Measurements from ENCODE around the gene TP73. TPM values are rescaled to one million over a fixed set of nuclear protein-coding genes. Genes with fewer than 3 reads are reported as not detected.
A peak's percentile ranks its signal among the peaks of the same experiment; 100 is the strongest.

TP73 gene
- total and polyA plus RNA-seq, 11 donors: 0.01 to 0.53 (median 0.15) TPM; not detected in 6

DNA sequence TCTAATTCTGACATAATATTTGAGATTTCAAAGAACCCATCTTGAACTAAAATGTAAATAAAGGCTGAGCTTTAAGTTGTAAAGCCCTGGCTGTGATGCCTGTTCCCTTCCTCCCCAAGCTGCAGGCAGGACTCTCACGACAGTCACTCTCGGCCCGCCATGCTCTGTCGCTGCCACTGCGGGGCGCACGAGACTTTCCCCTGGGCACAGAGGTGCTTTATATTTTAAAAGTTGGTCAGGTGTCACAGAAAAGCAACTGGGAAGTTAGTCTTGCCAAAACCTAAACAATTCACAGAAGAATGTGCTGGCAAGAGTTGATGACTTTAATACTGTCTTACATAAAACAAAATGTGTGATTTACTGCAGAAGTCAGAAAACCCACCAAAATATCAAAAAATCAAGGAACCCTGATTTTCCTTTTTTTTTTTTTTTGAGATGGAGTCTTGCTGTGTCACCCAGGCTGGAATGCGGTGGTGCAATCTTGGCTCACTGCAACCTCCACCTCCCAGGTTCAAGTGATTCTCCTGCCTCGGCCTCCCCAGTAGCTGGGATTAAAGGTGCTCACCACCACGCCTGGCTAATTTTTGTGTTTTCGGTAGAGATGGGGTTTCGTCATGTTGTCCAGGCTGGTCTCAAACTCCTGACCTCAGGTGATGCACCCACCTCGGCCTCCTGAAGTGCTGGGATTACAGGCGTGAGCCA is 133.3 kb downstream of the TP73 start:
- peaks cover 0 to 27% (median 19%) of the 10 kb centered on the region in 12 donors for H3K4me1 ChIP-seq
- H3K4me3 ChIP-seq: no peak overlapping the region
- H3K27ac ChIP-seq: no peak overlapping the region
- TF ChIP-seq POLR2A (IDR thresholded peaks at IDR 0.05): no peak
- peak in 3 of 12 donors; percentile 15 to 23 (median 15) for TF ChIP-seq CTCF (IDR thresholded peaks at IDR 0.05)
- no peaks in the 10 kb centered on the region for H3K9me3 ChIP-seq
- intact Hi-C loops (cut with DNase I): no loop called here
- H3K36me3 ChIP-seq: peaks cover 0 to 89% (median 73%) of the 10 kb centered on the region in 9 donors
- 72 to 82% (median 75%) methylated on average over 14 of the region's 14 CpGs for WGBS, 4 donors
- no peaks in the 10 kb centered on the region for H3K27me3 ChIP-seq
- DNase-seq: no peak
- ATAC-seq: no peak

Other genes with a start within 250 kb of the TP73 start
- gene ARHGEF16, start 197.9 kb upstream of the TP73 start, total RNA-seq: 1 to 10 TPM in 2 of 9 donors, under 1 TPM in 7; 0.31 to 1.4 (median 0.51) TPM
- under 1 TPM; 0.43 to 0.76 TPM for gene ARHGEF16, start 197.9 kb upstream of the TP73 start, polyA plus RNA-seq
- 10 to 100 TPM in 2 of 9 donors, 1 to 10 TPM in 7; 1.9 to 16.2 (median 5.9) TPM for gene MEGF6, start 41.0 kb upstream of the TP73 start, total RNA-seq
- gene MEGF6, start 41.0 kb upstream of the TP73 start, polyA plus RNA-seq: 1 to 10 TPM; 2.0 to 4.3 TPM
- gene TPRG1L, start 27.5 kb upstream of the TP73 start, total RNA-seq: 10 to 100 TPM; 32.0 to 58.0 (median 48.8) TPM
- 10 to 100 TPM; 24.2 to 48.8 TPM for gene TPRG1L, start 27.5 kb upstream of the TP73 start, polyA plus RNA-seq
- 10 to 100 TPM in 6 of 9 donors, 1 to 10 TPM in 3; 8.5 to 21.6 (median 11.3) TPM for gene WRAP73, start 2.4 kb upstream of the TP73 start, total RNA-seq
- 10 to 100 TPM in 1 of 2 donors, 1 to 10 TPM in 1; 9.3 to 18.0 TPM for gene WRAP73, start 2.4 kb upstream of the TP73 start, polyA plus RNA-seq
- not detected for gene CCDC27, start 99.9 kb downstream of the TP73 start, total RNA-seq
- gene CCDC27, start 99.9 kb downstream of the TP73 start, polyA plus RNA-seq: not detected
- 10 to 100 TPM in 6 of 9 donors, 1 to 10 TPM in 3; 9.4 to 20.8 (median 11.7) TPM for gene SMIM1, start 120.2 kb downstream of the TP73 start, total RNA-seq
- gene SMIM1, start 120.2 kb downstream of the TP73 start, polyA plus RNA-seq: 10 to 100 TPM in 1 of 2 donors, 1 to 10 TPM in 1; 3.8 to 51.2 TPM
- 10 to 100 TPM; 51.3 to 85.7 (median 68.8) TPM for gene LRRC47, start 144.0 kb downstream of the TP73 start, total RNA-seq
- gene LRRC47, start 144.0 kb downstream of the TP73 start, polyA plus RNA-seq: 10 to 100 TPM; 18.4 to 39.2 TPM
- gene CEP104, start 204.7 kb downstream of the TP73 start, total RNA-seq: 10 to 100 TPM; 22.2 to 46.1 (median 33.4) TPM
- 10 to 100 TPM in 1 of 2 donors, 1 to 10 TPM in 1; 5.5 to 12.8 TPM for gene CEP104, start 204.7 kb downstream of the TP73 start, polyA plus RNA-seq
- gene DFFB, start 205.0 kb downstream of the TP73 start, total RNA-seq: 1 to 10 TPM; 1.3 to 5.8 (median 2.6) TPM
- gene DFFB, start 205.0 kb downstream of the TP73 start, polyA plus RNA-seq: 1 to 10 TPM; 2.0 to 3.3 TPM
- gene C1orf174, start 247.8 kb downstream of the TP73 start, total RNA-seq: 10 to 100 TPM in 6 of 9 donors, 1 to 10 TPM in 3; 8.7 to 16.4 (median 11.3) TPM
- 10 to 100 TPM in 1 of 2 donors, 1 to 10 TPM in 1; 7.9 to 15.5 TPM for gene C1orf174, start 247.8 kb downstream of the TP73 start, polyA plus RNA-seq

All from heart left ventricle (tissue), 16 donors.